HEK293T (cell line): ENCODE results near the gene CORO6.

ENCODE experiments used
- CTCF ChIA-PET: fragments of 350-600 bp; formaldehyde crosslinking; extraction: SDS; loops from one replicate; lab custom pipeline; 2021; ENCODE audit warnings: antibody characterized with exemption, inconsistent platforms; lab: Yijun Ruan, JAX
- POLR2A ChIA-PET: fragments of 350-600 bp; formaldehyde crosslinking; extraction: SDS; loops from one replicate; lab custom pipeline; 2020; ENCODE audit warnings: antibody characterized with exemption, inconsistent platforms; lab: Yijun Ruan, JAX
- DNase-seq: peaks from one replicate; pipeline ENCODE4 v3.0.0; 2012; ENCODE audit warnings: mixed read lengths; ENCODE audit errors: extremely low spot score
- ARNT ChIP-seq: fragments of 450-650 bp; IDR thresholded peaks from 2 replicates; pipeline ENCODE4 v1.6.1; 2017; ENCODE audit warnings: mild to moderate bottlenecking
- BHLHE40 ChIP-seq: fragments of 450-650 bp; IDR thresholded peaks from 2 replicates; pipeline ENCODE4 v1.6.1; 2016; ENCODE audit warnings: mild to moderate bottlenecking, moderate library complexity, borderline replicate concordance
- CTBP1 ChIP-seq: fragments of 450-650 bp; IDR thresholded peaks from 2 replicates; pipeline ENCODE4 v1.6.1; 2016; ENCODE audit warnings: borderline replicate concordance
- ELF4 ChIP-seq: fragments of 450-650 bp; IDR thresholded peaks from 2 replicates; pipeline ENCODE4 v1.6.1; 2017; ENCODE audit warnings: antibody characterized with exemption
- FOXA1 ChIP-seq: fragments of 450-650 bp; IDR thresholded peaks from 2 replicates; pipeline ENCODE4 v1.6.1; 2016; ENCODE audit warnings: mild to moderate bottlenecking
- FOXK2 ChIP-seq: fragments of 450-650 bp; IDR thresholded peaks from 2 replicates; pipeline ENCODE4 v1.6.1; 2016; ENCODE audit warnings: mild to moderate bottlenecking
- FOXM1 ChIP-seq: fragments of 450-650 bp; IDR thresholded peaks from 2 replicates; pipeline ENCODE4 v1.6.1; 2017; ENCODE audit warnings: mild to moderate bottlenecking, borderline replicate concordance
- HDGF ChIP-seq: fragments of 450-650 bp; IDR thresholded peaks from 2 replicates; pipeline ENCODE4 v1.6.1; 2017; ENCODE audit warnings: antibody characterized with exemption, borderline replicate concordance
- L3MBTL2 ChIP-seq: fragments of 450-650 bp; conservative IDR thresholded peaks from 2 replicates; pipeline ENCODE4 v1.6.1; 2016; ENCODE audit warnings: mild to moderate bottlenecking
- LEF1 ChIP-seq: fragments of 450-650 bp; IDR thresholded peaks from 2 replicates; pipeline ENCODE4 v1.6.1; 2017; ENCODE audit warnings: mild to moderate bottlenecking, borderline replicate concordance
- NFRKB ChIP-seq: fragments of 450-650 bp; IDR thresholded peaks from 2 replicates; pipeline ENCODE4 v1.6.1; 2016; ENCODE audit warnings: mild to moderate bottlenecking, moderate library complexity
- PKNOX1 ChIP-seq: fragments of 450-650 bp; IDR thresholded peaks from 2 replicates; pipeline ENCODE4 v1.6.1; 2016
- SP1 ChIP-seq: fragments of 450-650 bp; IDR thresholded peaks from 2 replicates; pipeline ENCODE4 v1.6.1; 2017
- SUZ12 ChIP-seq: fragments of 450-650 bp; IDR thresholded peaks from 2 replicates; pipeline ENCODE4 v1.6.1; 2016; ENCODE audit warnings: mild to moderate bottlenecking
- TARDBP ChIP-seq: fragments of 450-650 bp; IDR thresholded peaks from 2 replicates; pipeline ENCODE4 v1.6.1; 2016
- ZNF384 ChIP-seq: fragments of 450-650 bp; IDR thresholded peaks from 2 replicates; pipeline ENCODE4 v1.6.1; 2016

Gene CORO6

GRCh38 chr17:29617125-29617480 lies 5.6 kb downstream of the CORO6 start:
- DNase-seq, result no peak

GRCh38 chr17:29616300-29617048 lies 6.2 kb downstream of the CORO6 start:
- ChIA-PET POLR2A (interaction anchor here (1.5 kb wide), 1 partner anchor 26 kb away, joined by 4 read pairs; no protein-coding TSS in a partner anchor), CTCF (interaction anchor here (0.5 to 1.7 kb wide), 9 partner anchors 9 to 473 kb away, joined by 3 to 7 read pairs (median 4); no protein-coding TSS in a partner anchor)
- no peak for TF ChIP-seq FOXK2
- no peak for TF ChIP-seq CTBP1
- no peak for TF ChIP-seq LEF1
- TF ChIP-seq TARDBP, result no peak
- no peak for TF ChIP-seq FOXA1
- no peak for TF ChIP-seq NFRKB
- no peak for TF ChIP-seq ARNT
- TF ChIP-seq FOXM1, result no peak
- no peak for TF ChIP-seq HDGF
- no peak for TF ChIP-seq L3MBTL2
- no peak for TF ChIP-seq SUZ12
- no peak for TF ChIP-seq SP1
- DNase-seq, result no peak

More at GRCh38 chr17:29617125-29617480, 5.6 kb downstream of the CORO6 start:
- TF ChIP-seq TARDBP (no peak), FOXA1 (no peak), SUZ12 (no peak), BHLHE40 (no peak), FOXK2 (no peak), PKNOX1 (no peak), FOXM1 (no peak), HDGF (no peak), L3MBTL2 (no peak), ARNT (no peak), NFRKB (no peak), LEF1 (no peak), SP1 (no peak), CTBP1 (no peak), ELF4 (no peak), ZNF384 (no peak)
- CTCF ChIA-PET, result interaction anchor here (0.5 to 1.7 kb wide), 9 partner anchors 8 to 474 kb away, joined by 3 to 7 read pairs (median 4); no protein-coding TSS in a partner anchor
- POLR2A ChIA-PET, result interaction anchor here (1.5 kb wide), 1 partner anchor 26 kb away, joined by 4 read pairs; no protein-coding TSS in a partner anchor

GRCh38 chr17:29615492-29616299 lies 7.0 kb downstream of the CORO6 start:
- no peak for TF ChIP-seq L3MBTL2
- no peak for TF ChIP-seq SUZ12
- TF ChIP-seq FOXM1, result no peak
- TF ChIP-seq BHLHE40, result no peak
- no peak for TF ChIP-seq TARDBP
- no peak for TF ChIP-seq FOXK2
- TF ChIP-seq ARNT, result no peak
- no peak for TF ChIP-seq ZNF384
- TF ChIP-seq NFRKB, result no peak
- TF ChIP-seq PKNOX1, result no peak
- no peak for TF ChIP-seq ELF4
- no peak for TF ChIP-seq SP1
- no peak for TF ChIP-seq FOXA1
- no peak for TF ChIP-seq LEF1
- TF ChIP-seq CTBP1, result no peak
- no peak for TF ChIP-seq HDGF
- CTCF ChIA-PET, result interaction anchor here (0.6 to 1.1 kb wide), 3 partner anchors 25 to 506 kb away, joined by 3 to 5 read pairs (median 3); no protein-coding TSS in a partner anchor
- no peak for DNase-seq
- POLR2A ChIA-PET, result no interaction called here

- TF ChIP-seq SP1 (no peak), L3MBTL2 (no peak), PKNOX1 (no peak), SUZ12 (no peak), FOXK2 (no peak), FOXA1 (no peak), BHLHE40 (no peak), TARDBP (no peak), LEF1 (no peak), CTBP1 (no peak)
- ChIA-PET POLR2A (no interaction called here), CTCF (interaction anchor here (0.5 to 0.8 kb wide), 3 partner anchors 66 to 1774 kb away, joined by 3 read pairs; no protein-coding TSS in a partner anchor)
- no peak for DNase-seq
Measured at GRCh38 chr17:29615048-29615385, 7.7 kb downstream of the CORO6 start.

GRCh38 chr17:29614349-29615047 lies 8.2 kb downstream of the CORO6 start:
- DNase-seq, result no peak
- TF ChIP-seq CTBP1 (no peak), ARNT (no peak), FOXK2 (no peak), HDGF (no peak), ZNF384 (no peak), FOXA1 (no peak), LEF1 (no peak), BHLHE40 (no peak), L3MBTL2 (no peak), SUZ12 (no peak), NFRKB (no peak), TARDBP (no peak)
- ChIA-PET POLR2A (no interaction called here), CTCF (interaction anchor here (0.5 kb wide), 1 partner anchor 1775 kb away, joined by 3 read pairs; no protein-coding TSS in a partner anchor)
